NCI-H345 treated with DMSO at 0.1 percent for 48 hours (cell line): ENCODE measurements around the gene STPG1.
A peak's percentile ranks its signal among the peaks of the same experiment; 100 is the strongest.

Experiments
- DNase-seq: peaks from one replicate; lab custom pipeline; 2025; ENCODE audit not compliant: unreplicated experiment; lab: John Stamatoyannopoulos, UW

STPG1 gene

GRCh38 chr1:24319962-24320361 lies 93.6 kb downstream of the STPG1 start:
- no peak for DNase-seq

DNA sequence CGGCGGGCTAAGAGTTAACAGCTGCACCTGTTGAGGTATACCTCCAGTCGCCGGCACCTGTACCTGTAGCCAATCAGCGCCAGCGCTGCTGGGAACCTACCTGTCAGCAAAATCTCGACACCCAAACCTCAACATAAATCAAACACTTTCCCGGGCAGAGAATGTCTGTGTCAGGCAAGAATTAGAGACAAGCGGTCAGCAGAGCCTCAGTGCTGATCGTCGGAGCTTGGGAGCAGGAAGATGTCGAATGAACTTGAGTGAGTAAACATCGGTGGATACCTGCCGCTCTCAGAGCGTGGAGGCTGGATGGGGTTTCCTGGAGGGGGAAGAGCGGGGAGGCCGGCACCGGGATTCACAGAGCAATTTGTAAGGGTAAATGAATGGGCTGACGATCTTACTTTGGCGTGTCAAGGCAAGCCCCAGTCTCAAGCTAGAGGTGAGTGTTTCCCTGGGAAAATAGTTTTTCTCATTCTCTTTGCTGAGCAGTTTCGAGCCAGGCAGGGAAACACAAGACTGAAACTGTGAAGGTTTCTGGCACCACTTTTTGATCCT lies 94.2 kb downstream of the STPG1 start, which contains the start of gene GRHL3:
GRHL3 (plus strand) TSS at position 46 of the 552 bp plus-strand sequence; CDS start at position 241, 195 bp downstream.
- peak; percentile 79 for DNase-seq

- DNase-seq: no peak
These were observed 94.8 kb downstream of the STPG1 start for GRCh38 chr1:24318615-24319311.

DNA sequence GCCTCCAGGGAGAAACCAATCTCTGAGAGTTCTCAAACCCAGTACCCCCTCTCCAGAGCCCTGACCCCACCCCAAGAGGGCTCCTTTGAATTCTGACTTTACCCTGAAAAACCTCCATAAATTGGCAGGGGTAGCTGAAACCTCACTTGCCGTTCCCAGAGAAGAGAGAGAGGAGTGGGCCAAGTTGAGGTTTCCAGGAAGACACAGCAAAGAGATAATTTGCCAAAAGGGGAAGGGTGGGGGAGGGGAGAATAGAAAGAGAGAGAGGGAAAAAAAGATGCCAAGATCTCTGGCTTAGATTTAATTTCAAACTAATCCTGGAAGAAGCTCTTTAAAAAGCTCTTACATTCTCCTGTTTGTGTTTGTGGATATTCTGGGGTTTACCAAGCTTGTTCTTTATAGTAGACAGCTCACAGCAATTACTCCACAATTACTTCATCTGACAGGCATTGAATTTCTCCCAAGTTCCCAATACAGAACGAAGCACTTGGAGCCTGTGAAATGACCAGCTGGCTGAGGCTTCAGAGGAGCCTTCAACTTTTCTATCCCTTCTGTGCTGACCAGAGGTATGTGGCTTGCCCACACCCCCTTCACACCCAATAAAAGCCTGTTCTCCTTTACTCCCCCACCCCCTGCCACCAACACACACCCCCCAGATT lies 95.5 kb downstream of the STPG1 start:
- no peak for DNase-seq

GRCh38 chr1:24317081-24317480 lies 96.5 kb downstream of the STPG1 start:
- DNase-seq: no peak

DNA sequence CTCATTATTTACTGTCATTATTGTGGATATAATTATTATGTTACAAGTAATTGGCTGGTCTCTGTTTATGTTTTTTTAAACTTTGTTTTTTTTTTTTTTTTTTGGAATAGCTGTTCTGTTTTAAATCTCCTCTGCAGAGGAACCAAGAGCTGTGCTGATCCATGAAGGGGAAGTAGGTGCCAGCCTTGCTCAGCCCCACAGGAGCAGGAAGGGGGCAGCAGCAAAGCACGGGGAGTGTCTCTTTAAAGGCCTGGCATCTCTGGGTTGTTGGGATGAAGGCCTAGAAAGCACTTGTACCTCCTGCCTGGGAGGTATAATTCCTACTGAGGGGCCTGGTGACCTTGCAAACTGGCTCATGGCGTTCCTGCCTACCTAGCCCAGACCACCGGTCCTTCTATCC lies 96.9 kb downstream of the STPG1 start:
- no peak for DNase-seq

DNA sequence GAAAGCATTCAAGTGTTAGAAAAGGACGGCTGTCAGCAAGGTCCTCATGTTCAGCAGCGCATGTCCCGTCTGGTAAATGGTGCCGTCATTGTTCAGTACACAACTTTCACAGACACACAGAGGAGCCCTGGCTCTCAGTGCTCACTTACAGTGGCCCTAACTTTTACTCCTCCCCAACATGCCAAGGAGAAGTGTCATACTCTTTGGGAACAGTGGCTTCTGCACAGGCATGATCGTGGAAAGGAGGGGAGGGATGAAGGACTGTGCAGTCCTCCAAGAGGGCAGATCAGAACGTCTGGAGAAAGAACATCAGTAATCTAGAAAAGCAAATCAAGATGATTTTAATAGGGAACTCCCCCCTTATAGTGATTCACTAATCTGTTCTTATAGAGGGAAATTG lies 98.2 kb downstream of the STPG1 start:
- no peak for DNase-seq

DNA sequence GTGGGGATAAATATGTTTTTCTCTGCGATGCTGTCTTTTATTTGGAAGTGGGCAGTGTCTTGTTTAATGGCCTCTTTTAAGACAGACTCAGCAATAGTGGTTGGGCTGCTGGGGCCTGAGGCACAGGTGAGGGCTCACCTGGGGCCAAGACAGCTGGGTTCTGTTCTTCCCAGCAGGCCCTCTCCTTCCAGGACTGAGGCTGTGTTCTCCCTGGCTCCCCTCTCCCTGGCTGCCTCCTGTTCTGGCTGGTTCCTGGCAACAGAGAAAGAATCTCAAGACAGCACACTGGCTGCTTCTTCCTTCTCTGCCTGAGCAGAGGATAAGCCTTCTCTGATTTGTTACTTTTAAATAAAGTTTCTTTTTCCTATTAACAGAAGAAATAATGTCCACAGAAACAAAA lies 101.8 kb downstream of the STPG1 start:
- DNase-seq: no peak

- no peak for DNase-seq
These were observed 102.3 kb downstream of the STPG1 start for GRCh38 chr1:24311234-24311633.

GRCh38 chr1:24309762-24310485 lies 103.7 kb downstream of the STPG1 start:
- DNase-seq: no peak

- no peak for DNase-seq
These were observed 105.1 kb downstream of the STPG1 start for GRCh38 chr1:24308365-24309015.
